HG02938 (cell line): ENCODE results near the gene COL5A2.

Source experiments
- ATAC-seq: cut with Tn5 transposase; IDR thresholded peaks from one replicate; pipeline ENCODE4 v1.9.1; 2021; ENCODE audit warnings: mild to moderate bottlenecking, moderate library complexity; ENCODE audit not compliant: unreplicated experiment

Gene COL5A2

DNA sequence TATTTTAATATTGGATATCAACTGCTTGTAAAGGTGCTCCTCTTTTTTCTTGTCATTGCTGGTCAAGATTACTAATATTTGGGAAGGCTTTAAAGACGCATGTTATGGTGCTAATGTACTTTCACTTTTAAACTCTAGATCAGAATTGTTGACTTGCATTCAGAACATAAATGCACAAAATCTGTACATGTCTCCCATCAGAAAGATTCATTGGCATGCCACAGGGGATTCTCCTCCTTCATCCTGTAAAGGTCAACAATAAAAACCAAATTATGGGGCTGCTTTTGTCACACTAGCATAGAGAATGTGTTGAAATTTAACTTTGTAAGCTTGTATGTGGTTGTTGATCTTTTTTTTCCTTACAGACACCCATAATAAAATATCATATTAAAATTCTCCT is 167.2 kb downstream of the COL5A2 start:
- ATAC-seq, result no peak

DNA sequence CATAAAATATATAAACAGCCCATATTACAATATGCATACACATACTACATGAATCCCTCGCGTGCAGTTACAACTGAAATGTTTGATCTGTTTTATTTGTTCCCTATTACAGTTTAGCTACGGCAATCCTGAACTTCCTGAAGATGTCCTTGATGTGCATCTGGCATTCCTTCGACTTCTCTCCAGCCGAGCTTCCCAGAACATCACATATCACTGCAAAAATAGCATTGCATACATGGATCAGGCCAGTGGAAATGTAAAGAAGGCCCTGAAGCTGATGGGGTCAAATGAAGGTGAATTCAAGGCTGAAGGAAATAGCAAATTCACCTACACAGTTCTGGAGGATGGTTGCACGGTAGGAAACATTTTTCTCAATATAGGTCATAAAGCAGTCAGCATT is 169.0 kb downstream of the COL5A2 start:
- no peak for ATAC-seq

DNA sequence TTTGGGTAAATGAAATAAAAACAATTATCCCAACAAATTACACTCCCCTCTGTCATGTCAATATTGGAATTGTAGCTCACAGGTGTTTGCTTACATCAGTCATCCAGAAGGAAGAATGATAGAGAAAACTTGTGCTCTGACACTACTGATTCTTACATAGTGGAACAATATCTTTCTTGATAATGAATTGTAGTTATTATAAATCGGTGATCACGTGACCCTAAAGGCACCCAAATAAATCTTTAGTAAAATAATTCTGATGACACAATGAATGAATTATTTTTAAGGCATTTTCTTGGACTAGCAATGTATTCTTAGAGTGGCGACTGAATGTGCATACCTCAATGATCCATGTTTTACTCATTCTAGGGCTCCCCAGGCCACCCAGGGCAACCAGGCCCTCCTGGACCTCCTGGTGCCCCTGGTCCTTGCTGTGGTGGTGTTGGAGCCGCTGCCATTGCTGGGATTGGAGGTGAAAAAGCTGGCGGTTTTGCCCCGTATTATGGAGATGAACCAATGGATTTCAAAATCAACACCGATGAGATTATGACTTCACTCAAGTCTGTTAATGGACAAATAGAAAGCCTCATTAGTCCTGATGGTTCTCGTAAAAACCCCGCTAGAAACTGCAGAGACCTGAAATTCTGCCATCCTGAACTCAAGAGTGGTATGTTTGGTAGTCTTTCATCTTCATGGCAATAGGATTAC is 170.9 kb downstream of the COL5A2 start:
- ATAC-seq, result no peak

DNA sequence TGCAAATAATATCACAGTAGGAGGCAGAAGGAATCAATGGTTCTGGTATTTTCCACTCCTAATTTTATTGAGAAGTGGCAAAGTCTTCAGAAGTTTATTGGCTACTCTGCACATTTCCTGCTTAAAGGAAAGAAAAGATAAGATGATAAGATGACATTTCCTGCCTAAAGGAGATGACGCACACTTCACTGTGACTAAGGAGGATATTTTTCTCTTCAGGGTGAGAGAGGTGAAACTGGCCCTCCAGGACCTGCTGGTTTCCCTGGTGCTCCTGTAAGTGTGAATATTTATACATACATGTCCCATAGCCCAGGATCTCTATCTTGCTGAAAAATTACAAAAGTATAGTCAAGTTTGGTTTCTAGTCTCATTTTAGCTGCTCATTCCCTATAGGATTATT is 177.5 kb downstream of the COL5A2 start:
- no peak for ATAC-seq

DNA sequence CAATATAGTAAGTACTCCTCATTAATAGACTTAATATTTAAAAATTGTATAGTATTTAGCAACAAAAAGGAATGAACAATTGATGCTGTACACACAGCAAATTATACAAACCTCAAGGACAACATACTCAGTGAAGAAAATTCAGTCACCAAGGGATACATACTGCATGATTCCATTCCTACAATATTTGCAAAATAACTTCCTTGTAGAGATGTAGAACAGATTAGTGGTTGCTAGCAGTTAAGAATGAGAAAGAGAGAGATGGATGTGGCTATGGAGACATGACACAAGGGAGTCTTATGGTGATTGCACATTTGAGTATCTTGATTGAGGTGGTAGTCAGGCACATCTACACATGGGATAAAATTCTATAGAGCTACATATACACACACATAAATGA is 179.3 kb downstream of the COL5A2 start:
- ATAC-seq, result no peak

DNA sequence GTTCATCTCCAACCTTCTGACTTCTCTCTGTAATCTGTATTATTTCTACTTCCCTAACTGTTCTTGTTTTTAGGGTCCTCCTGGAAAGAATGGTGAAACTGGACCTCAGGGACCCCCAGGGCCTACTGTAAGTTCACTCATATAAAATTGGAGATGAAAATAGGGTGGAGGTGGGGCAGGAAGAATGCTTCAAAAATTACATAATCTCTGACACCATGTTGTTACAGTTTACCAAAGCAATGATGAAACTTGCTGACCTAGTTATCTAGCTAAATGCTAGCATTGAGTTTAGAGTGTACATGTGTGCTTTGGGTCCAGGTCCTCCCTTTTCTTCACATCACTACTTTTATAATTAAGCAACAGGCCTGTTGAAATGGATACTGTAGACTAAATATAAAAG is 182.3 kb downstream of the COL5A2 start:
- no peak for ATAC-seq

DNA sequence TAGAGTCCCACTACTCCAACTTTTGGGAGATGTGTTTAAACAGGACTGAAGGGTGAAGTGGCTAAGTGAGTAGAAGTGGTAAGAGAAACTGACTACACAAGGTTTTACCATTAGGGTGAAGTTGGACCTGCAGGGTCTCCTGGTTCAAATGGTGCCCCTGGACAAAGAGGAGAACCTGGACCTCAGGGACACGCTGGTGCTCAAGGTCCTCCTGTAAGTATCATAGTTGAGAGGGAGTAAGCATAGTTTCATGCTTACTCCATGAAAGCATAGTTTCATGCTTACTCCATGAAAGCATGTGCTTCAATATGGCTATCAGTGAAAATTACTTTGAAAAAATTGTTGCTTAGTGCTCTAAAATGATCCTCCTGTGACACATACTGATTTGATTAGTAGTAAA is 186.3 kb downstream of the COL5A2 start:
- ATAC-seq, result no peak

DNA sequence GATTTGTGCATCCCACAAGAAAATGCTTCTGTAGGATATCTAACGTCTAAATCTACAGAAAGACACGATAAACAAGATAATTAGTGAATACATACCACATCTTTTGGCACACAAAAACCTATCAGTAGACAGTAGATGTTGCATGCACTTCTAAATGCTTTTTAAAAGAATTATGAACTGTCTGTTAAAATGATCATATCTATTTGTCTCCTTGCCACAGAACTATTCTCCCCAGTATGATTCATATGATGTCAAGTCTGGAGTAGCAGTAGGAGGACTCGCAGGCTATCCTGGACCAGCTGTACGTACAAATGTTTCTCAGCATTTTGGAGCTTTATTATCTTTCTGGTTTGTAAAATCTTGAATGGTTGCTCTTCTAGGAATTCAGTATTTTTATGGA is 192.7 kb downstream of the COL5A2 start:
- ATAC-seq, result no peak

DNA sequence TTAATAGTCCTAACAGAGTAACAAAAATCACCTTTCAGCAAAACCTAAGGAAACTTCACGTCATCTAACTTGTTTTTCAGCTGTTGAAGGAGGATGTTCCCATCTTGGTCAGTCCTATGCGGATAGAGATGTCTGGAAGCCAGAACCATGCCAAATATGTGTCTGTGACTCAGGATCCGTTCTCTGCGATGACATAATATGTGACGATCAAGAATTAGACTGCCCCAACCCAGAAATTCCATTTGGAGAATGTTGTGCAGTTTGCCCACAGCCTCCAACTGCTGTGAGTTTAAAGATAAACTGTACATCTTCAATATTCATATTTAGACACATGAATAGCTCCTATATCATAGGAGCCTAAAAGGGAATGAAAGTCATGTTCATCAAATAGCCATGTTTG is 194.9 kb downstream of the COL5A2 start:
- ATAC-seq, result no peak

DNA sequence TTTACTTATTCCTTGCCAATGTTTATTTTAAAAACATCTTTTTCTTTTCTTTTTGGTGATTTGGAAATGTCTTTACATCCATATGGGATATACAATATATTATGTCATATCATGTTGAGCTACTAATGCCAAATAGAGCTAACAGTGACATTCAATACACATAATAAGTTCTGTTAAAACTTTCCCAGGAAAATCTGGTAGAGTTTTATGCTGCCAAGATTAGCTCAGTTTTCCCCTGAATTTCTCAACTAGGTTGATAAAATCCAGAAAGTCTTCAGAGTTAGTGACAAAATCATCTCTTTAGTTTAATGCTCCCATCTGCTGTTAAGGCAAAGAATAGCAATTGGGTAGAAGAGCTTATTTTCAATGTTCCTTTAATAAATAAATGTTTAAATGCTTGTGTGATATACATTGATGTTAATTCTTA is 195.5 kb downstream of the COL5A2 start:
- no peak for ATAC-seq

DNA sequence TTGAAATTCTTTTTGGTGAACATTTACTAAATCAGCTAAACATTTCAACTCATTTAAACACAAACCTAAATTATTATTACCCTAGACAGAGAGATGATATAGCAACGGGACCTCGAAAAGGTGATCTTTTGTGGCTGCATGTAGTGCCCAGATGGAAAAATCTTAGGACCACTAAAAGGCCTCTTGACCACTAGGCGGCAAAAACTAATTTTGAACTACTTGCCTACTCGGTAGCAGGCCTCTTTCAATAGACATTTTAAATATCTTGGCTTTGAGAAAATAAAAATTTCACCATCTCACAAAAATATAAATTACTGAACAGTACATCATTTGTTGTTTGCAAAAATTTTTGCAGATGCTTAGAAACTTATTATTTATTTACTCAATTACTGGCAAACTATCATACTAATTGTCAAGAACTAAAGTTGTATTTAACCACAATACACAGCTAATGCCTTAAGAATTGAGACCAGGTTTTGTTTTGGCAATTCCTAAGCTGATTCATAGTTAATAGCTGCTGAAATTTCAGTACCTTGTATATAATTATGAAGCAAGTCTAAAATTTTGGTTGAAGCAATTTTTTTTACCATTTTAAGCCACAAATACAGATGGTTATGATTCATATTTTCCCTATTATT is 196.0 kb downstream of the COL5A2 start:
- no peak for ATAC-seq
